Keratinocyte (primary cell): ENCODE data around the gene CRABP2. TPM values are rescaled to one million over a fixed set of nuclear protein-coding genes. Genes with fewer than 3 reads are reported as not detected.
A peak's percentile ranks its signal among the peaks of the same experiment; 100 is the strongest.

Source experiments
- DNase-seq: peaks from one replicate; pipeline ENCODE4 v3.0.0-alpha.2; 2011; ENCODE audit warnings: low read depth, missing footprints, low spot score
- FAIRE-seq: peaks from 2 replicates; lab custom pipeline; 2011; peaks lifted over from hg19 to GRCh38; lab: Jason Lieb, UNC
- H2AFZ ChIP-seq: 2 replicates; pipeline ENCODE4 v1.6.0; 2012; ENCODE audit warnings: low read length, control low read depth, inconsistent platforms; ENCODE audit not compliant: control insufficient read depth
- H3K27ac ChIP-seq: 2 replicates; pipeline ENCODE4 v1.5.1; 2011; ENCODE audit warnings: low read length; ENCODE audit not compliant: control insufficient read depth, insufficient read depth
- H3K27me3 ChIP-seq: 3 replicates; pipeline ENCODE4 v1.6.0; 2011; ENCODE audit warnings: low read length; ENCODE audit not compliant: control insufficient read depth, insufficient read depth; ENCODE audit errors: extremely low read depth
- H3K36me3 ChIP-seq, 2 experiments: 2 replicates in 1 of 2; 3 replicates in 1 of 2; pipeline ENCODE4 v1.5.1; 2011; ENCODE audit warnings: low read length in 2 of 2, mild to moderate bottlenecking in 1 of 2; ENCODE audit not compliant: control insufficient read depth in 2 of 2, insufficient read depth in 2 of 2; ENCODE audit errors: extremely low read depth in 1 of 2
- H3K4me1 ChIP-seq: 3 replicates; pipeline ENCODE4 v1.5.1; 2011; ENCODE audit warnings: low read length; ENCODE audit not compliant: control insufficient read depth, insufficient read depth; ENCODE audit errors: extremely low read depth
- H3K4me2 ChIP-seq: 3 replicates; pipeline ENCODE4 v1.6.0; 2011; ENCODE audit warnings: low read depth, low read length; ENCODE audit not compliant: control insufficient read depth, insufficient read depth; ENCODE audit errors: extremely low read depth
- H3K4me3 ChIP-seq, 3 experiments: fragments of 200-600 bp in 1 of 3; sonication (generic) in 1 of 3; 2 replicates in 2 of 3; 3 replicates in 1 of 3; pipeline ENCODE4 v1.5.1; 2011 to 2016; ENCODE audit warnings: low read length in 3 of 3, mild to moderate bottlenecking in 3 of 3, control low read depth in 2 of 3, inconsistent platforms in 1 of 3, low read depth in 1 of 3, mixed read lengths in 1 of 3, mixed run types in 1 of 3, moderate library complexity in 1 of 3; ENCODE audit not compliant: control insufficient read depth in 2 of 3, insufficient read depth in 2 of 3; ENCODE audit errors: extremely low read depth in 1 of 3
- H3K79me2 ChIP-seq: 2 replicates; pipeline ENCODE4 v1.6.0; 2012; ENCODE audit warnings: low read length; ENCODE audit not compliant: control insufficient read depth, insufficient read depth
- H3K9ac ChIP-seq: 3 replicates; pipeline ENCODE4 v1.6.0; 2011; ENCODE audit warnings: low read length; ENCODE audit not compliant: control insufficient read depth, insufficient read depth; ENCODE audit errors: extremely low read depth
- H3K9me1 ChIP-seq: 3 replicates; pipeline ENCODE4 v1.6.0; 2011; ENCODE audit warnings: low read length; ENCODE audit not compliant: control insufficient read depth, insufficient read depth; ENCODE audit errors: extremely low read depth
- H3K9me3 ChIP-seq: 2 replicates; pipeline ENCODE4 v1.5.1; 2012; ENCODE audit warnings: low read depth, low read length; ENCODE audit not compliant: control insufficient read depth
- H4K20me1 ChIP-seq: 3 replicates; pipeline ENCODE4 v1.6.0; 2011; ENCODE audit warnings: low read length; ENCODE audit not compliant: control insufficient read depth, insufficient read depth; ENCODE audit errors: extremely low read depth
- CTCF ChIP-seq, 3 experiments: IDR thresholded peaks in 1 of 3; conservative IDR thresholded peaks in 1 of 3; optimal IDR thresholded peaks in 1 of 3; 2 replicates in 2 of 3; 3 replicates in 1 of 3; pipeline versions ENCODE3 to v1.5.1; 2011; ENCODE audit warnings: low read length in 3 of 3, mild to moderate bottlenecking in 3 of 3, moderate library complexity in 2 of 3, control low read depth in 1 of 3, inconsistent platforms in 1 of 3; ENCODE audit not compliant: insufficient read depth in 2 of 3; ENCODE audit errors: extremely low read depth in 1 of 3
- EZH2 ChIP-seq: IDR thresholded peaks from one replicate; pipeline ENCODE4 v1.6.1; 2012; ENCODE audit warnings: inconsistent platforms, mild to moderate bottlenecking, low read length, moderate library complexity
- dilution Hi-C: fragments of 300-500 bp; cut with MboI; formaldehyde crosslinking; loops from one replicate; pipeline ENCODE4 v1.7.0; 2020; ENCODE audit warnings: low sequenced_read_pairs; ENCODE audit not compliant: extremely low pct_ligation_motif_present
- polyA plus RNA-seq, 5 experiments: library from polyadenylated mRNA; depleted of rRNA in 3 of 5; stranded (reverse) in 3 of 5; stranded (forward) in 1 of 5; unstranded in 1 of 5; fragments of >200 nt; gene quantifications; 1 replicate in 1 of 5; 2 replicates in 3 of 5; 3 replicates in 1 of 5; pipeline versions ENCODE4 v1.2.1 to v1.2.3, GENCODE V29; 2011 to 2012; ENCODE audit warnings: missing spikeins in 2 of 5, low read depth in 1 of 5, low replicate concordance in 1 of 5

Gene CRABP2
- polyA plus RNA-seq, 1 donor (not counting 4 experiments of a cell fraction or from before 2014, with no cell fraction given) = 8.4 TPM

DNA sequence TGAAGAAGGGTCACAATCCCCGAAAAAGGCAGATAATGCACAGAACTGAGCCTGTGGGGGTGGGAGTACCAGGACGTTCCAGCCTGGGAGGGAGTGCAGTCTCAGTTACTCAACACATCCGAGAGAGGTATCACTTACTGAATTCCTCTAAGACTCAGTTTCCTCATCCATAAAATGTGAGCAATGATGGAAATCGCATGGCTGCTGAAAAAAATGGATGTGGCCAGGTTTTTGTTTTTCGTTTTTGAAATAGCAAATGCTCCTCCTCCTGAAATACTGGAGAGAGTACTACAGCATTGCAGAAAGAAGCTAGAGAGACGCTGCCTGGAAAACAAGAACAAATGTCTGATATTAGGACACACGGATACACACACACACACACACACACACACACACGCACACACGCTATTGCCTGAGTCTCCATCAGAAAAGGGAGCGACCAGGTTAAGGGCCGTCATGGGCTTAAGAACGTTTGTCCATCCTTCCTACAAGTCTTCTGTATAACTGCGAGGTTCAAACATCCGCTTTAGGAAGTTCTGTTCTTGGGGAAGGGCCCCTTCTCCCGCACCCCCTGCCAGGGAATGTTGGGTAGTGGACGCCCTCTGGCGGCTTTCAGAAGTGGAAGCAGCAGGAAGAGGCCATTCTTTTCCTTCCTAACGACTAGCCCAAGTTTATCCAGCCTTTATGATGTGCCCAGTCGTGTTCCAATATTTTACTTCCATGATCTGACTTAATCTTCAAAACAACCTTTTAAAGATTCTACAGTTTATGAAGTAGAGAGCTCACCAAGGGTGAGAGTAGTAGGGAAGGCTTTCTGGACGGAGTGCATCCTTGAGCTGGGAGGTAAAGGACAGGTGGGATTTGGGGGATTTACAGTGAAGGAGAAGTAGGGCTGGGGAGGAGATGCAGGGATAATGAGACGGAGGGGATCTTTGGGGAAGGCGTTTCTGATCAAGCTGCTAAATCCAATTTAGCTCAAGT lies 27.5 kb downstream of the CRABP2 start:
- Histone ChIP-seq H3K79me2 (no peaks in the 10 kb centered on the region), H3K9me1 (no peaks in the 10 kb centered on the region), H3K9me3 (no peaks in the 10 kb centered on the region), H3K9ac (no peak overlapping the region), H3K4me3 (no peak overlapping the region), H3K4me2 (peak overlapping the region; percentile 58), H2AFZ (no peak overlapping the region), H3K36me3 (no peaks in the 10 kb centered on the region), H3K4me1 (peaks cover 6% of the 10 kb centered on the region), H4K20me1 (no peaks in the 10 kb centered on the region), H3K27me3 (peaks cover 58% of the 10 kb centered on the region), H3K27ac (no peak overlapping the region)
- FAIRE-seq = peak; percentile 52
- TF ChIP-seq CTCF (optimal IDR thresholded peaks at IDR 0.05 in 1 of 3, IDR thresholded peaks at IDR 0.05 in 1 of 3, conservative IDR thresholded peaks at IDR 0.05 in 1 of 3; ENCODE audit: extremely low read depth in 1 of 3, insufficient read depth in 2 of 3, low read length in 3 of 3) (peak; percentile 79 to 84 (median 84)), EZH2 (peak; percentile 77)
- DNase-seq = no peak
- dilution Hi-C loops = no loop called here

DNA sequence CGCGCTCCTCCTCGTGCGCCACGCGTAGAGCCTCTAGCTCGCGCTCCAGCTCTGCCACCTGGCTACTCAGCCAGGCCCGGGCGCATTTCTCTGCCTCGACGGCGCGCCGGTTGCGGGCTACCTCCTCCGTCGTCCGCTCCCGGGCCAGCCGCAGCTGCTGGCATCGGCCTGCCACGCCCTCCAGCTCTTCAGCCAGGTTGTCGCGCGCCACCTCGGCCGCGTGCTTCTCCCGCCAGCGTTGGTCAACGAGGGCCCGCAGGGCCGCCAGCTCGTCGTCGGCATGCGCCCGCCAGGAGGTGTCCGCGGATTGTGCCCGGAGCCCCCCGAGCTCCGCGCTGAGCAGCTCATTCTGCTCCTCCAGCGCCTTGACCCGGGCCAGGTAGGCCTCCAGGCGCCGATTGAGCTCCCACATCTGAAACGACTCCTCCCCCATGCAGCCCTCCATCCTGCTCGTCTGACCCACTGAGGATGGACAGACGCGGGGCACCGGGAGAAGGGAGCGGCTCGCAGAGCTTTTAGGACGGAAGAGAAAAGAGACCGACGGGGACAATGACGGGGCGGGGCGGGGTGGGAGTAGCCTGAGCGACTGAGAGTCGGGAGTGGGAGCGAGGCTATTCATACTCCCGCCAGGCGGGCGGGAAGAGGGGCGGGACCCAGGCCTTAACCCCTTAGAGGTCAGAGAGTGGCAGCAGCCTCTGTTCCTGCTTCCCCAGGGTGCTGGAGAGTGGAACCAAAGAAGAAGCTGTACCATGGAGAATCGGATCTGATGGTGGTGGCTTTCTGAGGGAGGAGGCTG lies 28.4 kb downstream of the CRABP2 start, which contains the start of gene NES:
NES (minus strand) TSS at position 588 of the 796 bp plus-strand sequence; CDS start at position 445, 143 bp downstream.
- Histone ChIP-seq H3K27me3 (peaks cover 67% of the 10 kb centered on the region), H2AFZ (no peak within 1 kb of the TSS), H3K27ac (no peak within 1 kb of the TSS), H3K4me3 (no peak within 1 kb of the TSS), H3K9me1 (no peaks in the 10 kb centered on the region), H3K9ac (no peak within 1 kb of the TSS), H4K20me1 (no peaks in the 10 kb centered on the region), H3K36me3 (no peaks in the 10 kb centered on the region), H3K9me3 (no peaks in the 10 kb centered on the region), H3K4me1 (peaks cover 6% of the 10 kb centered on the region), H3K4me2 (peak within 1 kb of the TSS; percentile 58), H3K79me2 (no peaks in the 10 kb centered on the region)
- DNase-seq = no peak
- FAIRE-seq = no peak
- TF ChIP-seq CTCF (optimal IDR thresholded peaks at IDR 0.05 in 1 of 3, IDR thresholded peaks at IDR 0.05 in 1 of 3, conservative IDR thresholded peaks at IDR 0.05 in 1 of 3; ENCODE audit: extremely low read depth in 1 of 3, insufficient read depth in 2 of 3, low read length in 3 of 3) = no peak
- peak; percentile 80 for TF ChIP-seq EZH2
- dilution Hi-C loops = no loop called here
